ENCODE measurements around the gene ERVMER34-1. TPM values are rescaled to one million over a fixed set of nuclear protein-coding genes. Genes with fewer than 3 reads are reported as not detected.

The ERVMER34-1 gene
- total and polyA plus RNA-seq, 2 donors (not counting 3 experiments of a cell fraction or from before 2014, with no cell fraction given): 0.03 TPM; not detected in 1

- POLR2A ChIA-PET: no interaction called here
- CTCF ChIA-PET: interaction anchor here (1.7 kb wide), 1 partner anchor 203 kb away, joined by 4 read pairs; no protein-coding TSS in a partner anchor
- Histone ChIP-seq H3K9ac (replicated peaks; ENCODE audit: extremely low read depth, insufficient read depth, low read length) (no peak overlapping the region), H3K9me1 (replicated peaks; ENCODE audit: control insufficient read depth, extremely low read depth, insufficient read depth, low read length) (no peaks in the 10 kb centered on the region), H3K27me3 (ENCODE audit: control insufficient read depth in 2 of 2, insufficient read depth in 2 of 2, low read length in 2 of 2) (peaks cover 14 to 19% of the 10 kb centered on the region in 2 experiments), H3K4me2 (ENCODE audit: insufficient read depth, low read length) (no peak overlapping the region), H3K4me3 (replicated peaks in 1 of 3; ENCODE audit: insufficient read depth in 1 of 3, low read depth in 1 of 3, low read length in 3 of 3) (no peak overlapping the region), H4K20me1 (replicated peaks; ENCODE audit: control insufficient read depth, extremely low read depth, insufficient read depth, low read length) (no peaks in the 10 kb centered on the region), H3K4me1 (ENCODE audit: control insufficient read depth, extremely low read depth, insufficient read depth, low read length) (peaks cover 9% of the 10 kb centered on the region), H3K36me3 (ENCODE audit: control insufficient read depth in 2 of 2, extremely low read depth in 1 of 2, insufficient read depth in 2 of 2, low read length in 2 of 2) (no peaks in the 10 kb centered on the region), H3K27ac (ENCODE audit: insufficient read depth, low read depth, low read length) (no peak overlapping the region), H2AFZ (ENCODE audit: low read depth, low read length) (no peak overlapping the region), H3K79me2 (ENCODE audit: control insufficient read depth, insufficient read depth, low read length) (no peaks in the 10 kb centered on the region), H3K9me3 (replicated peaks; ENCODE audit: control insufficient read depth, insufficient read depth, low read length) (no peaks in the 10 kb centered on the region)
- intact Hi-C loops (cut with micrococcal nuclease): no loop called here
- no peak for DNase-seq (ENCODE audit: low read depth, low spot score)
- no TSS peak for BruUV-seq (replicated peaks)
- FAIRE-seq: no peak
- dilution Hi-C loops (cut with MboI; ENCODE audit: extremely low pct_ligation_motif_present, low sequenced_read_pairs): no loop called here
- no peak for TF ChIP-seq GATA2 (IDR thresholded peaks at IDR 0.05; ENCODE audit: insufficient read depth, insufficient read length, low read depth, low read length)
- no peak for TF ChIP-seq CTCF (IDR thresholded peaks at IDR 0.05; ENCODE audit: extremely low read depth in 1 of 2, insufficient read depth in 1 of 2, low read depth in 1 of 2, low read length in 2 of 2)
- no peak for TF ChIP-seq MYC (IDR thresholded peaks at IDR 0.05; ENCODE audit: low read depth, low read length)
- TF ChIP-seq EZH2 (IDR thresholded peaks at IDR 0.05; ENCODE audit: borderline replicate concordance, low read depth, low read length, severe bottlenecking): no peak
- TF ChIP-seq MAX (IDR thresholded peaks at IDR 0.05; ENCODE audit: insufficient read depth, insufficient read length): no peak
- no peak for TF ChIP-seq POLR2A (IDR thresholded peaks at IDR 0.05; ENCODE audit: low read depth, low read length)
- TF ChIP-seq POLR2AphosphoS5 (IDR thresholded peaks at IDR 0.05; ENCODE audit: insufficient read depth, low read depth, low read length): no peak
- TF ChIP-seq JUN (IDR thresholded peaks at IDR 0.05; ENCODE audit: borderline replicate concordance, insufficient read depth, insufficient read length, low read depth): no peak
- no peak for TF ChIP-seq FOS (IDR thresholded peaks at IDR 0.05; ENCODE audit: borderline replicate concordance, insufficient read depth, low read length)
Measured at GRCh38 chr4:52748432-52748831, 2.8 kb downstream of the ERVMER34-1 start.

All from endothelial cell of umbilical vein (primary cell).